Mesodermal cell (in vitro differentiated cells): Measurements from ENCODE around the gene UBXN7.
"Not testable (repeated sequence)": the region's sequence is repeated elsewhere in the genome, so short reads cannot be mapped to it uniquely, and the experiment has no call there.

ENCODE experiments used
- H3K27ac ChIP-seq: 2 replicates; pipeline ENCODE4 v1.7.0; 2013; ENCODE audit warnings: mild to moderate bottlenecking, low read depth, low read length, moderate library complexity; ENCODE audit not compliant: severe bottlenecking
- H3K36me3 ChIP-seq: 2 replicates; pipeline ENCODE4 v1.7.1; 2013; ENCODE audit warnings: mild to moderate bottlenecking, low read length, moderate library complexity; ENCODE audit not compliant: control insufficient read depth, insufficient read depth
- H3K4me1 ChIP-seq: one replicate; pipeline ENCODE4 v1.7.1; 2013; ENCODE audit warnings: mild to moderate bottlenecking, low read length; ENCODE audit not compliant: insufficient read depth, control insufficient read depth, poor library complexity, severe bottlenecking
- H3K4me3 ChIP-seq: 2 replicates; pipeline ENCODE4 v1.7.0; 2013; ENCODE audit warnings: low read length, control low read depth, mild to moderate bottlenecking; ENCODE audit not compliant: insufficient read depth, poor library complexity, severe bottlenecking; ENCODE audit errors: extremely low read depth
- H3K9me3 ChIP-seq: 2 replicates; pipeline ENCODE4 v1.7.1; 2013; ENCODE audit warnings: mild to moderate bottlenecking, low read length, moderate library complexity; ENCODE audit not compliant: control insufficient read depth
- WGBS, 2 experiments: methylation state at CpG; one replicate each; pipeline ENCODE4 v1.1.5; 2013; ENCODE audit warnings: missing lambda C conversion rate in 2 of 2; ENCODE audit not compliant: insufficient coverage in 2 of 2; 5-methylcytosine and 5-hydroxymethylcytosine counted together

Gene UBXN7

DNA sequence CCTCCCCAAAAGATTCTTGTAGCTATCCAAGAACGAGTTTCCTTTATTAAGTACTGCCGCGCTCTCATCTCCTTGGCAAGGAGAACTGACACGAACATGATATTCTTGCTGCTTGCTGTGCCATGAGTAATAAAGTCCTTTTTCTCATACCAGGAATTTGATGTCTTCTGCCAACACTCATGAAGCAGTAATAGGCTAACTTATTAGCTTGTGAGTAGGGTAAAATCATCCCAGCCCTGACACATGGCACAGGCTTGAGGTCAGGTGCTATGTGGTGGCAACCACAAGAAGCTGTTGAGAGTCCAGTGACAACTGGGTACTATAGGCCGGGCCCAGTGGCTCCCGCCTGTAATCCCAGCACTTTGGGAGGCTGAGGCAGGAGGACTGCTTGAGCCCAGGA is 22.7 kb upstream of the UBXN7 start:
- no peaks in the 10 kb centered on the region for H3K36me3 ChIP-seq
- H3K4me1 ChIP-seq = no peaks in the 10 kb centered on the region
- WGBS, 2 experiments = 88 to 96% methylated on average over 4 to 6 of the region's 6 CpGs
- H3K9me3 ChIP-seq = no peaks in the 10 kb centered on the region
- no peak overlapping the region for H3K27ac ChIP-seq
- H3K4me3 ChIP-seq = no peak overlapping the region

DNA sequence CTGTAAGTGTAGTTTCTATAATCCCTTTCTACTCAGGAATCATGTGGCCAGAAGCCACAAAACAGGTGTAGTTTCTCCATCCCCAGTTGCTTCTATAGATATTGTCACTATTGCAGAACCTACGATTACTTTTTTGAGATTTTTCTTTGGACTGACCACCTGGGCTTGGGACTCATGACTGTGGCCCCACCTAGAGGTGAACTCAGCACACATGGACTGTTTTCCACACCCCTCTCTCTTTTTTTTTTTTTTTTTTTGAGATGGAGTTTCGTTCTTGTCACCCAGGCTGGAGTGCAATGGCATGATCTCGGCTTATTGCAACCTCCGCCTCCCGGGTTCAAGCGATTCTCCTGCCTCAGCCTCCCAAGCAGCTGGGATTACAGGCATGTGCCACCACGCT is 13.2 kb upstream of the UBXN7 start:
- 92 to 94% methylated on average over 5 to 7 of the region's 7 CpGs for WGBS, 2 experiments
- not testable (repeated sequence) for H3K27ac ChIP-seq, H3K36me3 ChIP-seq, H3K4me1 ChIP-seq, H3K9me3 ChIP-seq, H3K4me3 ChIP-seq

DNA sequence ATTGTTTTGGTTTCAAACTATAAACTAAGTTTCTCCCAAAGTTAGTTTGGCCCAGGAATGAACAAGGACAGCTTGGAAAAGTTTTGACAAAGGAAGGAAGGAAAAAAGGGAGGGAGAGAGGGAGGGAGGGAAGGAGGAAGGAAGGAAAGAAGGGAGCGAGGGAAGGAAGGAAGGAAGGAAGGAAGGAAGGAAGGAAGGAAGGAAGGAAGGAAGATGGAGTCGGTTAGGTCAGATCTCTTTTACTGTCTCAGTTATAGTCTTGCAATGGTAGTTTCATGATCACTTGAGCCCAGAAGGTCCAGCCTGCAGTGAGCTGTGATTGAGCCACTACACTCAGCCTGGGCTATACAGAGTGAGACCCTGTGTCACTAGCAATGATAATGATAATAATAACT is 12.3 kb upstream of the UBXN7 start:
- peak overlapping the region; percentile 59 for H3K27ac ChIP-seq
- H3K9me3 ChIP-seq = no peaks in the 10 kb centered on the region
- H3K4me1 ChIP-seq = peaks cover 4% of the 10 kb centered on the region
- no peak overlapping the region for H3K4me3 ChIP-seq
- no peaks in the 10 kb centered on the region for H3K36me3 ChIP-seq
- 85 to 95% methylated on average over 2 of the region's 2 CpGs for WGBS, 2 experiments

- H3K36me3 ChIP-seq = no peaks in the 10 kb centered on the region
- WGBS, 2 experiments = 38 to 53% methylated on average over 1 to 3 of the region's 3 CpGs
- H3K9me3 ChIP-seq = no peaks in the 10 kb centered on the region
These were observed 8.5 kb upstream of the UBXN7 start for GRCh38 chr3:196440696-196441095.

GRCh38 chr3:196440041-196440537 is 7.9 kb upstream of the UBXN7 start:
- Histone ChIP-seq H3K27ac (no peak overlapping the region), H3K9me3 (no peaks in the 10 kb centered on the region), H3K36me3 (no peaks in the 10 kb centered on the region), H3K4me1 (peaks cover 4% of the 10 kb centered on the region), H3K4me3 (no peak overlapping the region)
- 80 to 93% methylated on average over 1 to 5 of the region's 6 CpGs for WGBS, 2 experiments

More at GRCh38 chr3:196440696-196441095, 8.5 kb upstream of the UBXN7 start:
- Histone ChIP-seq H3K4me1 (peaks cover 4% of the 10 kb centered on the region), H3K27ac (no peak overlapping the region), H3K4me3 (no peak overlapping the region)

- H3K9me3 ChIP-seq = no peaks in the 10 kb centered on the region
- no peaks in the 10 kb centered on the region for H3K4me1 ChIP-seq
- WGBS, 2 experiments = 5% methylated on average over 25 to 33 of the region's 50 CpGs
- H3K27ac ChIP-seq = peak overlapping the region; percentile 86
- peaks cover 29% of the 10 kb centered on the region for H3K36me3 ChIP-seq
- H3K4me3 ChIP-seq = peak overlapping the region; percentile 99
These were observed 768 bp downstream of the UBXN7 start for GRCh38 chr3:196431181-196432136.

GRCh38 chr3:196428041-196428440 is 4.2 kb downstream of the UBXN7 start:
- Histone ChIP-seq H3K27ac (no peak overlapping the region), H3K9me3 (no peaks in the 10 kb centered on the region), H3K4me3 (no peak overlapping the region), H3K4me1 (no peaks in the 10 kb centered on the region), H3K36me3 (peaks cover 50% of the 10 kb centered on the region)
- 93 to 98% methylated on average over 3 of the region's 6 CpGs for WGBS, 2 experiments

DNA sequence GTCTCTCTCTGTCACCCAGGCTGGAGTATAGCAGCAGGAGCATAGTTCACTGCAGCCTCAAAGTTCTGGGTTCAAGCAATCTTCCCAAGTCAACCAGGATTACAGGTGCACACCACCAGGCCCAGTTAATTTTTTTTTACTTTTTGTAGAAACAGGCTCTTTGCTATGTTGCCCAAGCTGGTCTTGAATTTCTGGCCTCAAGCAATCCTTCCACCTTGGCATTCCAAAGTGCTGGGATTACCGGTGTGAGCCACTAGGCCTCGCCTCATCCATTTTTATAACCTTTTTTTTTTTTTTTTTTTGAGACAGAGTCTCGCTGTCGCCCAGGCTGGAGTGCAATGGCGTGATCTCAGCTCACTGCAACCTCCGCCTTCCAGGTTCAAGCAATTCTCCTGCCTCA is 7.8 kb downstream of the UBXN7 start:
- 94% methylated on average over 2 of the region's 6 CpGs; no CpG with 5 or more reads in 1 of the 2 experiments for WGBS, 2 experiments
- H3K27ac ChIP-seq, H3K9me3 ChIP-seq, H3K4me1 ChIP-seq, H3K4me3 ChIP-seq: not testable (repeated sequence)
- H3K36me3 ChIP-seq = peaks cover 59% of the 10 kb centered on the region

- no peaks in the 10 kb centered on the region for H3K9me3 ChIP-seq
- no peak overlapping the region for H3K4me3 ChIP-seq
- no peak overlapping the region for H3K27ac ChIP-seq
- 92 to 94% methylated on average over 10 of the region's 10 CpGs for WGBS, 2 experiments
- H3K36me3 ChIP-seq = peaks cover 52% of the 10 kb centered on the region
- no peaks in the 10 kb centered on the region for H3K4me1 ChIP-seq
These were observed 9.0 kb downstream of the UBXN7 start for GRCh38 chr3:196423044-196423781.

DNA sequence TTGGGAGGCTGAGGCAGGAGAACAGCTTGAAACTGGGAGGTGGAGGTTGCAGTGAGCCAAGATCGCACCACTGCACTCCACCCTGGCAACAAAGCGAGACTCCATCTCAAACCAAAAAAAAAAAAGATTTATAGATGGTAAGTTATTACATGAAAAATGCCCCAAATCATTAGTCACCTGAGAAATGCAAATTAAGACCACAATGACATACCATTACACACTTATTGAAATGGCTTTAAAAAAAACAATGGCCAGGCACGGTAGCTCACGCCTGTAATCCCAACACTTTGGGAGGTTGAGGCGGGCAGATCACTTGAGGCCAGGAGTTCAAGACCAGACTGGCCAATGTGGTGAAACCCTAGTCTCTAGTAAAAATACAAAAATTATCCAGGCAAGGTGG is 10.6 kb downstream of the UBXN7 start:
- H3K4me1 ChIP-seq, H3K4me3 ChIP-seq, H3K27ac ChIP-seq, H3K9me3 ChIP-seq: not testable (repeated sequence)
- H3K36me3 ChIP-seq = peaks cover 48% of the 10 kb centered on the region
- 100% methylated on average over 1 to 3 of the region's 5 CpGs for WGBS, 2 experiments
